K562 (cell line): ENCODE measurements around the gene SESN2. TPM values are rescaled to one million over a fixed set of nuclear protein-coding genes. Genes with fewer than 3 reads are reported as not detected.
A peak's percentile ranks its signal among the peaks of the same experiment; 100 is the strongest.

Experiments
- ATAC-seq: fragments of 200-7000 bp; cut with Tn5 transposase; 3 replicates; pipeline ENCODE4 v1.9.1; 2020; ENCODE audit warnings: moderate library complexity
- BruUV-seq: library from RNA; stranded (reverse); fragments of 400-500 nt; replicated peaks from 2 replicates; lab custom pipeline; 2021; lab: Mats Ljungman, UMichigan
- CTCF ChIA-PET: fragments of 300-600 bp; formaldehyde crosslinking; extraction: SDS; loops from one replicate; lab custom pipeline; 2021; ENCODE audit warnings: low intra/inter-chr PET ratio; lab: Yijun Ruan, JAX
- POLR2A ChIA-PET: fragments of 300-600, 350-650 bp; sonication (Branson Sonifier 250); formaldehyde crosslinking; extraction: SDS; loops from one replicate; lab custom pipeline; 2021; ENCODE audit warnings: antibody characterized with exemption, inconsistent platforms; lab: Yijun Ruan, JAX
- DNase-seq, 4 experiments: peaks; one replicate each; pipeline versions ENCODE4 v3.0.0 to v3.0.0-alpha.2; 2011 to 2018; ENCODE audit warnings: low spot score in 3 of 4, mixed read lengths in 3 of 4; ENCODE audit errors: extremely low read depth in 1 of 4
- FAIRE-seq: peaks from 2 replicates; lab custom pipeline; 2011; peaks lifted over from hg19 to GRCh38; lab: Jason Lieb, UNC
- H2AFZ ChIP-seq: 2 replicates; pipeline ENCODE4 v1.6.0; 2011; ENCODE audit warnings: low read depth, low read length, control low read depth, inconsistent platforms
- H3K27ac ChIP-seq: fragments of 200-600 bp; 3 replicates; pipeline ENCODE4 v1.8.0; 2011; ENCODE audit warnings: low read depth, mild to moderate bottlenecking, control low read depth, inconsistent platforms, low read length, moderate library complexity, mixed read lengths; ENCODE audit errors: extremely low read depth
- H3K27me3 ChIP-seq, 2 experiments: fragments of 300-600 bp in 1 of 2; 2 replicates in 1 of 2; 3 replicates in 1 of 2; pipeline versions ENCODE4 v1.6.0 to v1.8.0; 2011; ENCODE audit warnings: inconsistent platforms in 2 of 2, low read length in 2 of 2, mild to moderate bottlenecking in 1 of 2, mixed read lengths in 1 of 2, moderate library complexity in 1 of 2; ENCODE audit not compliant: control insufficient read depth in 2 of 2, insufficient read depth in 2 of 2
- H3K36me3 ChIP-seq: fragments of 300-600 bp; 3 replicates; pipeline ENCODE4 v1.8.0; 2011; ENCODE audit warnings: mild to moderate bottlenecking, low read length, inconsistent platforms; ENCODE audit not compliant: control insufficient read depth, insufficient read depth
- H3K4me1 ChIP-seq, 2 experiments: fragments of 200-600 bp in 1 of 2; replicated peaks in 1 of 2; 2 replicates in 1 of 2; 3 replicates in 1 of 2; pipeline versions ENCODE4 v1.5.1 to v1.8.0; 2011; ENCODE audit warnings: inconsistent platforms in 2 of 2, low read length in 2 of 2, mild to moderate bottlenecking in 1 of 2, mixed read lengths in 1 of 2, moderate library complexity in 1 of 2; ENCODE audit not compliant: control insufficient read depth in 2 of 2, insufficient read depth in 2 of 2
- H3K4me2 ChIP-seq: 2 replicates; pipeline ENCODE4 v1.6.1; 2011; ENCODE audit warnings: low read length, control low read depth, inconsistent platforms, mixed read lengths; ENCODE audit not compliant: insufficient read depth
- H3K4me3 ChIP-seq: fragments of 200-600 bp; sonication (generic), shearing (Covaris generic); 2 replicates; pipeline ENCODE4 v1.5.1; 2016; ENCODE audit warnings: control low read depth, inconsistent platforms
- H3K79me2 ChIP-seq: fragments of 200-600 bp; 3 replicates; pipeline ENCODE4 v1.8.0; 2011; ENCODE audit warnings: low read length, inconsistent platforms; ENCODE audit not compliant: control insufficient read depth, insufficient read depth
- H3K9ac ChIP-seq, 2 experiments: 2 replicates each; pipeline versions ENCODE4 v1.6.0 to v1.6.1; 2011; ENCODE audit warnings: low read depth in 2 of 2, low read length in 2 of 2, control low read depth in 1 of 2, inconsistent platforms in 1 of 2, mild to moderate bottlenecking in 1 of 2, mixed read lengths in 1 of 2; ENCODE audit not compliant: insufficient read depth in 1 of 2
- H3K9me1 ChIP-seq: one replicate; pipeline ENCODE4 v1.6.0; 2011; ENCODE audit warnings: inconsistent platforms, mild to moderate bottlenecking, low read length, moderate library complexity; ENCODE audit not compliant: control insufficient read depth, insufficient read depth
- H3K9me3 ChIP-seq: replicated peaks from 2 replicates; pipeline ENCODE4 v1.5.1; 2011; ENCODE audit warnings: low read depth, low read length, inconsistent platforms; ENCODE audit not compliant: control insufficient read depth, insufficient read depth
- H4K20me1 ChIP-seq: replicated peaks from 2 replicates; pipeline ENCODE4 v1.6.1; 2011; ENCODE audit warnings: low read length, inconsistent platforms, mixed read lengths; ENCODE audit not compliant: control insufficient read depth, insufficient read depth
- MGA ChIP-seq: fragments of 450-650 bp; IDR thresholded peaks from 2 replicates; pipeline ENCODE4 v1.6.1; 2016; ENCODE audit warnings: mild to moderate bottlenecking, moderate library complexity
- NKRF ChIP-seq: fragments of 450-650 bp; IDR thresholded peaks from 2 replicates; pipeline ENCODE4 v1.6.1; 2016; ENCODE audit warnings: borderline replicate concordance
- PHB2 ChIP-seq: fragments of 450-650 bp; IDR thresholded peaks from 2 replicates; pipeline ENCODE4 v1.6.1; 2017; ENCODE audit warnings: low read depth
- POLR2AphosphoS5 ChIP-seq: IDR thresholded peaks from 2 replicates; pipeline ENCODE4 v1.6.1; 2011; ENCODE audit warnings: mild to moderate bottlenecking, low read depth, low read length, moderate library complexity; ENCODE audit not compliant: control insufficient read depth, insufficient read depth
- RCOR1 ChIP-seq, 2 experiments: IDR thresholded peaks; 2 replicates each; pipeline ENCODE4 v1.6.1; 2012; ENCODE audit warnings: low read depth in 2 of 2, low read length in 2 of 2, borderline replicate concordance in 1 of 2, improper control_type of control experiment in 1 of 2
- U2AF2 ChIP-seq: fragments of 200-400 bp; formaldehyde crosslinking; optimal IDR thresholded peaks from 2 replicates; pipeline ENCODE3; 2017; ENCODE audit warnings: low read depth, mild to moderate bottlenecking, low read length
- ZNF134 ChIP-seq: fragments of 250-450 bp; sonication (Bioruptor Pico); conservative IDR thresholded peaks from 2 replicates; pipeline ENCODE4 v1.4.0; 2020
- ZNF584 ChIP-seq: fragments of 200-800 bp; sonication (Bioruptor generic); IDR thresholded peaks from 2 replicates; pipeline ENCODE4 v1.6.1; 2016; ENCODE audit warnings: low read depth, mild to moderate bottlenecking, missing genetic modification characterization, missing compliant biosample characterization
- ZNF699 ChIP-seq: fragments of 250-450 bp; sonication (Bioruptor Pico); IDR thresholded peaks from 2 replicates; pipeline ENCODE4 v1.8.0; 2021; ENCODE audit warnings: mild to moderate bottlenecking, moderate library complexity; ENCODE audit not compliant: insufficient replicate concordance
- ZZZ3 ChIP-seq: fragments of 450-650 bp; IDR thresholded peaks from 2 replicates; pipeline ENCODE4 v1.6.1; 2016; ENCODE audit warnings: antibody characterized with exemption, mild to moderate bottlenecking, moderate library complexity
- WGBS: fragments of 100-300 bp; shearing (Covaris generic); methylation state at CpG from one replicate; pipeline ENCODE4 v1.1.6; 2016; ENCODE audit warnings: low coverage, mixed read lengths; ENCODE audit not compliant: insufficient coverage; ENCODE audit errors: missing lambda C conversion rate; 5-methylcytosine and 5-hydroxymethylcytosine counted together
- in situ Hi-C: fragments of 300-500 bp; cut with MboI; formaldehyde crosslinking; loops from 4 replicates; pipeline ENCODE4 v1.15.0; 2018; ENCODE audit warnings: inconsistent platforms, mixed read lengths
- intact Hi-C: fragments of 100-400 bp; cut with micrococcal nuclease; formaldehyde crosslinking; loops from 2 replicates; pipeline ENCODE4 v1.14.2; 2022
- polyA plus RNA-seq, 8 experiments: library from polyadenylated mRNA; depleted of rRNA in 4 of 8; stranded (reverse) in 5 of 8; unstranded in 3 of 8; fragments of >200 nt; fragmentation: Nextera tagmentation in 2 of 8; fragmentation: Illumina TruSeq in 1 of 8; extraction: Ambion mirVana in 2 of 8; extraction: Trizol in 1 of 8; gene quantifications; 2 replicates each; pipeline versions ENCODE4 v1.2.1 to v1.2.3, GENCODE V29; 2011 to 2014; ENCODE audit warnings: inconsistent platforms in 1 of 8, missing spikeins in 1 of 8
- total RNA-seq, 7 experiments: library from RNA; depleted of rRNA in 6 of 7; stranded (reverse); fragments of >200 nt in 6 of 7; fragmentation: Illumina TruSeq in 2 of 7; extraction: Trizol in 2 of 7; gene quantifications; 2 replicates each; pipeline versions ENCODE4 v1.2.1 to v1.2.3, GENCODE V29; 2011 to 2021; ENCODE audit warnings: low replicate concordance in 1 of 7

The SESN2 gene
- total and polyA plus RNA-seq, 9 of the 15 experiments (the other 6 are each of a cell fraction or from before 2014, with no cell fraction given) = 3.7 to 71.3 (median 16.8) TPM

DNA sequence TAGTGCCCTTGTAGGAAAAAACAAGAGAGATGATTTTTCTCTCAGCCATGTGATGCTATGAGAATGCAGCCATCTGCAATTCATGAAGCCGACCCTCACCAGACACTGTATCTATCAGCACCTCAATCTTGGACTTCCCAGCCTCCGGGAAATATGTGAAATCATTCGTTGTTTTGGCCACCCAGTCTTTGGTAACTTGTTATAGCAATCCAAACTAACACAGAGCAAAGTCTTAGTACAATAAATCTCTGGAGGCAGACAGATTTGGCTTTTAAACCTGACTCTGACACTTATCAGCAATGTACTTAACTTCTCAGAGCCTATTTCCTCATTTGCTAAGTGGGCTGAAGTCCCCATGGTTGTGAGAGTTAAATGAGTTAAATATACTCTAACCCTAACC, 64.4 kb downstream of the SESN2 start:
- BruUV-seq = no TSS peak
- POLR2A ChIA-PET = no interaction called here
- ATAC-seq (no peak), FAIRE-seq (peak; percentile 37), DNase-seq (no peak)
- intact Hi-C loops (no loop called here), in situ Hi-C loops (no loop called here)
- H3K4me1 ChIP-seq = peaks cover 11 to 12% of the 10 kb centered on the region in 2 experiments
- no peak overlapping the region for H3K4me3 ChIP-seq
- no peak overlapping the region for H3K4me2 ChIP-seq
- CTCF ChIA-PET = no interaction called here
- H3K79me2 ChIP-seq = peaks cover 6% of the 10 kb centered on the region; the same call in 2 of the 3 replicates
- H3K9me1 ChIP-seq = peaks cover 3% of the 10 kb centered on the region
- no peaks in the 10 kb centered on the region for H3K9me3 ChIP-seq
- no peak overlapping the region for H3K27ac ChIP-seq
- no peaks in the 10 kb centered on the region for H3K27me3 ChIP-seq
- no peaks in the 10 kb centered on the region for H3K36me3 ChIP-seq
- whole genome bisulfite sequencing = 7% methylated on average over 3 of the region's 3 CpGs
- H2AFZ ChIP-seq = no peak overlapping the region
- no peak overlapping the region for H3K9ac ChIP-seq
- no peaks in the 10 kb centered on the region for H4K20me1 ChIP-seq
- TF ChIP-seq POLR2AphosphoS5 (no peak), NKRF (no peak), RCOR1 (IDR thresholded peaks at IDR 0.05; ENCODE audit: borderline replicate concordance in 1 of 2, low read depth in 2 of 2, low read length in 2 of 2) (0 out of 4 replicates have a peak, but pooled peaks of 1 of the 2 experiments have one; percentile 58), U2AF2 (no peak), ZNF134 (no peak), ZZZ3 (no peak), ZNF699 (no peak), MGA (no peak), PHB2 (no peak), ZNF584 (CRISPR knock-in tag) (no peak)
